Daoy (cell line): Measurements from ENCODE around the gene THSD8. TPM values are rescaled to one million over a fixed set of nuclear protein-coding genes. Genes with fewer than 3 reads are reported as not detected.

Source experiments
- DNase-seq: peaks from one replicate; pipeline ENCODE4 v3.0.0-alpha.2; 2015; ENCODE audit warnings: low read depth
- total RNA-seq: library from RNA; depleted of rRNA; stranded (reverse); fragments of >200 nt; shearing (Covaris generic); gene quantifications from 2 replicates; pipeline ENCODE4 v1.2.3, GENCODE V29; 2014; rRNA removed

Gene THSD8
- not detected in 2 replicates for total RNA-seq

DNA sequence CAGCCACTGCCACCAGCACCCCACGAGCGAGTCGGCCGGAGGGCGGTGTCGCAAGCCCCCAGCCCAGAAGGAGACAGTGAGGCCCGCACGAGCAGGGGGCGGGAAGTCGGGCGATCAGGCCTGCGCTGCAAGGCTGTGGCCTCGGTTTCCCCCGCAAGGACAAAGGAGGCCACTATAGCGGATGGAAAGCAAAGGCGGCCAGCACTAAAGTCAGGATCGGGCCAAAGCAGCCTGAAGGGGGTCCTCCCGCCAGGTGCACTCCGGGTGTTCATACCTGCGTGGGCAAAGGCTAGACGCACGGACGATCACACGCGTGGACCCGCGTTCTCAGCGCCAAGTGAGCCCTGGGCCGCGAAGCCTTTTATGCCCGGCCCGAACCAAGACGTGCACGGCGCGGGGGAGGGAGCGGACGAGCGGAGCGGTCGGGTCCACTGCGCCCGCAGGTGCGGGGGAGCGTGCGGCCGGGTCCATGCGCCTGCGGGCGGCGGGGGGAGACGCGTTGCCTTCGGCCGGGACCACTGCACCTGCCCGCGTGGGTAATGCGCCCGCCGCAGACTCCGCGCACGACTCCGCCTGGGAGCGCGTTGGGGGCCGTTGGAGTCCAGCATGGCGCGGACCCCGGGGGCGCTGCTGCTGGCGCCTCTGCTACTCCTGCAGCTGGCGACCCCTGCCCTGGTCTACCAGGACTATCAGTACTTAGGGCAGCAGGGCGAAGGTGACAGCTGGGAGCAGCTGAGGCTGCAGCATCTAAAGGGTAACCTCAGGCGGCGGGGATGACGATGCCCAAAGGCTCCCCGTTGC lies at the start of gene THSD8, which contains the start of gene PRDX2:
Gene THSD8 (plus strand): TSS at position 604 of the 801 bp plus-strand sequence. CDS start 3 bp downstream, at position 607.
Gene PRDX2 (minus strand): TSS at position 335 of the 801 bp plus-strand sequence. CDS start 539 bp downstream, outside the sequence.
- DNase-seq, result peak; percentile 70

DNA sequence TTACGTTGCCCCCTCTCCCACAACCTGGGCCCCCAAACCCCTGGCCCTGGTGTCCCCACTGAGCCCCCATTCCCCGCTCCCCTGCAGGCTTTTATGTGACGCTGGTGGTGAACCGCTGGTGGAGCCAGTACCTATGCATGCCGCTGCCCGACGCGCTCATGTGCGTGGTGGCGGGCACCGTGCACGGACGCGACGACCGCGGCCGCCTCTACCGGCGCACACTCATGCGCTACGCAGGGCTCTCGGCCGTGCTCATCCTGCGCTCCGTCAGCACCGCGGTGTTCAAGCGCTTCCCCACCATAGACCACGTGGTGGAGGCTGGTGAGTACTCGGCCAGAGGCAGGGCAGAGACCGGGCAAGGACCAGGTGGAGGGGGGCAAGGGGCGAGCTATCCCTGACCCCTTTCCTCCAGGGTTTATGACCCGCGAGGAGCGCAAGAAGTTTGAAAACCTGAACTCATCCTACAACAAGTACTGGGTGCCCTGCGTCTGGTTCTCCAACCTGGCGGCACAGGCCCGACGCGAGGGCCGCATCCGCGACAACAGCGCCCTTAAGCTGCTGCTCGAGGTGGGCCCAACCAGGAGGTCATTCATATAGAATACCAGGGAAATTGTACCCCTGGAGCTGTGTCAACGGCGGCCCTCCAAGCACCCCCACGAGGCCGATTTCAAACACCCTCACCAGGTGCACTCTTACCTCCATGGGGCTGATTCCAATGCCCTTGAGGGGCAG lies 47.2 kb upstream of the THSD8 start:
- no peak for DNase-seq

DNA sequence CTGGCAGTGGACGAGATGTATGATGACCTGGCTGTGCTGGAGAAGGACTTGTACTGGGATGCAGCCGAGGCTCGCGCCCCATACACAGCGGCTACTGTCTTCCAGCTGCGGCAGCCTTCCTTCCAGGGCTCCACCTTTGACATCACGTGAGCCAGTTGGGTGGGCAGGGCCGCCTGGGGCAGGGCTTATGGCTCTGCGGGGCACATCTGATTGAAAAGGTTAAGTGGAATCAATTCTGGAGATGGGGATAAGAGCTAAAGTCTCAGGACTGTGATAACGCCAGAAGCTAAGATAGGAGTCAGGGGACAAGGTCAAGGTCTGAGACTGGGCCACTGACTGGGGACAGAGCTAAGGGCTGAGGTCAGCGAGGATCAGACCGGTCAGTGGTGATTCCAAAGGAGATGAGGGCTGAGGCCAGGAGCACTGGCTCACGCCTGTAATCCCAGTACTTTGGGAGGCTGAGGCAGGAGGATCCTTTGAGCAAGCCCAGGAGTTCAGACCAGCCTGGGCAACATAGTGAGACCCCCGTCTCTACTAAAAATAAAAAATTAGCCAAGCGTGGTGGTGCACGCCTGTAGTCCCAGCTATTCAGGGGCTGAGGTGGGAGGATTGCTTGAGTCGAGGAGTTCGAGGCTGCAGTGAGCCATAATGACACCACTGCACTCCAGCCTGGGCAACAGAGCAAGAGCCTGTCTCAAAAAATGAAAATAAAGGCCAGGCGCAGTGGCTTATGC lies 45.6 kb upstream of the THSD8 start:
- DNase-seq, result no peak

DNA sequence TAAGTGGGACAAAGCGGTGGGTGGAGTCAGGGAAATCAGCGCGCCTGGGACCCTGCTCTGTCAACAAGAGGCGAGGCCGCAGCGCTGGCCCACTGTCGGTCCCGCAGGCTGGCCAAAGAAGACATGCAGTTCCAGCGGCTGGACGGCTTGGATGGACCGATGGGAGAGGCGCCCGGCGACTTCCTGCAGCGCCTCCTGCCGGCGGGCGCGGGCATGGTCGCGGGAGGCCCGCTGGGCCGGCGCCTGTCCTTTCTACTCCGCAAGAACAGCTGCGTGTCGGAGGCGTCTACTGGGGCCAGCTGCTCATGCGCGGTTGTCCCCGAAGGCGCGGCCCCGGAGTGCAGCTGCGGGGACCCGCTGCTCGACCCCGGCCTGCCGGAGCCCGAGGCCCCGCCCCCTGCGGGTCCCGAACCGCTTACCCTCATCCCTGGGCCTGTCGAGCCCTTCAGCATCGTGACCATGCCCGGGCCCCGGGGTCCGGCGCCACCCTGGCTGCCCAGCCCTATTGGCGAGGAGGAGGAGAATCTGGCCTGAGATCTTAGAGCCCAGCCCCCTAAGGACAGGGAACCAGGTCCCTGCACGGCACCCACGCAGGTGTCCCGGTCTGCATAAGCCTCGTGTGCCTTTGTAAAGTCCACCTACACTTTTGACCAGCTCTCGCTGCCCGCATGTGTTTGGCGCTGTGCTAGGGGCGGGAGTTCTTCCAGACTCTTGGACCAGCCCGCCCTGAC lies 44.2 kb upstream of the THSD8 start:
- DNase-seq, result peak; percentile 72

DNA sequence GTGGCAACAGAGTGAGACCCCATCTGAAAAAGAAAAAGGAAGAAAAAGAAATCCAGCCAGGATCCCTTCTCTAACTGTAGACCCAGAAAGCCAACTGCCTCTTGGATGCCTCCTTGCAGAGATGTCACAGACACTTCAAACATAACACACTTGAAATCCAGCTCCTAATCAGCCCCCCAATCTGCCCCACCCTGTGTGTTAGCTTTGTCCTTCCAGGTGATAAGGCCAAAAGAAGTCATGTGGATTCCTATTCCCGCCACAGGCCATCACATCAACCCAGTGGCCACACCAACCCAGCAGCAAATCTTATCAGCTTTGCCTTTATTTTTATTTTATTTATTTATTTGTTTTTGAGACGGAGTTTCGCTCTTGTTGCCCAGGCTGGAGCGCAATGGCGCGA lies 42.2 kb upstream of the THSD8 start:
- DNase-seq, result no peak

DNA sequence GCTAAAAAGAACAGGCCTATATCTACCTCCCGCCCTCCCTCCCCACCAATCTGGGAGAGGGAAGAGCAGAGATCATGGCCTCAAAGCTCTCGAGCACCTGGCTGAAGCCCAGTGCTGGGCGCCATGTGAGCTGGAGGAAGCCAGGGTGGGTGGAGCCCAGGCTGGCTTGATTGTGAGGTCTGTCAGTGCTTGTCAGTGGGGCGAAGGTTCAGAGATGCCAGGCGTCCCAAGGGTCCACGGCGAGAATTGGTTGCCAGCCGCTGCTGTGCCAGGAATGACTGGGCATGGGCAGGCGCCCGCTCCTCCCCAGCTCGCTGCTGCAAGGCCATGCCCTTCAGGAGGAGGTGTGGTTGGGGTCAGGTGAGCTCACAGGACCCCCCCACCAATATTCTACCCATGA lies 38.8 kb upstream of the THSD8 start:
- DNase-seq, result no peak

DNA sequence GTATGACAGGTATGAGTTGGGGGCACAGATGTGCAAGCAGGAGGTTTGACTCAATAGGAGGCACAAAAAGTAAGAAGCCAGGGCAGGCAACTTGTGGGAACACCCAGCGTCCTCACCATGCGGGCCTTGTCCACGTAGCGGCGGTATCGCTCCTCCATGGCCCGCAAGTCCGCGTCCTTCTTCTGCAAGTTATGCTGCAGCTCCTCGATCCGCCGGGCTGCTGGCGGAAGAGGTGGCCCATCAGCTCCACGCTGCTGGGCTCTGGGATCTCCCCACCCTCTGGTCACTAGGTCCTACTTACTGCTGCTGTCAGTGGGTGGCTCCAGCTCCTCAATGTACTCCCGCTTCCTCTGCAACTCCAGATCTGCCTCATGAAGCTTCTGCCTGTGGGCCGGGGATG lies 37.2 kb upstream of the THSD8 start:
- no peak for DNase-seq

DNA sequence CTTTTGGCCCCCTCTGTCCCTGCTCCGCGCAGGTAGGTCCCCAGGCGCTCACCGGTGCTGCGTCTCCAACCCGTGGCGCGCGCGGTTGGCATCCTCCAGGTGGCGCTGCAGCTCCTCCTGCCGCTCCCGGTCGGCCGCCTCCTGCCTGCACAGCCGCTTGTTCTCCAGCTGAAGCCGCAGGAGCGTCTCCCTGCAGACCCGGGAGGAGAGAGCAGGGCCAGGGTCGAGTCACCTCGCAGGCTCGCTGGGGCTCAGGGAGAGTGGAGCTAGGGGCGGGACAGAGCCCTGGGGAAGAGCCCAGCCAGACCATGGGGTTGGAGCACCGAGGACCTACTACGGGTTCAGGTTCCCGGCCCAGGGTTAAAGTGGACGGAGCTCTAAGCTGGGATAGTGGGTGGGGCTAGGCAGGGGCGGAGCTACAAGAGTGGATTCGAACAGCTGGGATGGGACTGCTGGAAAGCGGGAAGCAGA lies 35.8 kb upstream of the THSD8 start:
- DNase-seq, result peak; percentile 92

DNA sequence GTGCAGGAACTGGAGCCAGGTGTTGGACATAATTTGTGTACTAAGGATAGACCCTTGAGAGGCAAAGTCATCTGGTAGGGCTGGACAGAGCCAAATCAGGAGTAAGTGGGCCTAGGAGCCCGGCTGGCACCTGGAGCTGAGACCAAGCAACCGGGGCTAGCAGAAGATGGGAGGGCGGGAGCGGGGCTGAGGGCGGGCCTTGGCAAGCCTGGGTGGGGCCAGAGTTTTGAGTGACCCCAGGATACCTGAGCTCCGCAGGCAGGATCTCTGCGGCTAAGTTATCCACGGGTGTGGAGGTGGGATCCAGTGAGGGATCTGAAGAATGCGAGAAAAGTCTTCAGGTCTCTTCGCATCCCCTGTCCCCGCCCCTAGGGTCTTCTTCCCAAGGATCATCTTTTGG lies 34.7 kb upstream of the THSD8 start:
- DNase-seq, result no peak

DNA sequence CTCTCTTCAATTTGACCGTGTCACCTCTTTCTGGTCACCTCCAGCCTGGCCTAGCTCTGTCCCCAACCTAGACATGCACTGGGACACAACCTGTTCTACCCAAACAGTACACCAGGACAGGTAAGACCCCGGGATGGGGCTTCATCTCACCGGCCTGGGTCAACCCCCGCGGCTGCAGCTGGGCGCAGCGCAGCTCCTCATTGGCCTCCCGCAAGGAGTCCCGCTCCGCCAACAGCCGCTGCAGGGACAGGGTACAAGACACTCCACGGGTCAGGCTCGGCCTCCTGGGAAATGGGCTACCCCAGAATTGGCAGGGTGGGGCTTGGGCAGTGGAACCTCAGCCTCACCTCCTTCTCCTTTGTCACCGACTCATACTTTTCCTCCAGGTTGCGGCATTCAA lies 34.2 kb upstream of the THSD8 start:
- no peak for DNase-seq

DNA sequence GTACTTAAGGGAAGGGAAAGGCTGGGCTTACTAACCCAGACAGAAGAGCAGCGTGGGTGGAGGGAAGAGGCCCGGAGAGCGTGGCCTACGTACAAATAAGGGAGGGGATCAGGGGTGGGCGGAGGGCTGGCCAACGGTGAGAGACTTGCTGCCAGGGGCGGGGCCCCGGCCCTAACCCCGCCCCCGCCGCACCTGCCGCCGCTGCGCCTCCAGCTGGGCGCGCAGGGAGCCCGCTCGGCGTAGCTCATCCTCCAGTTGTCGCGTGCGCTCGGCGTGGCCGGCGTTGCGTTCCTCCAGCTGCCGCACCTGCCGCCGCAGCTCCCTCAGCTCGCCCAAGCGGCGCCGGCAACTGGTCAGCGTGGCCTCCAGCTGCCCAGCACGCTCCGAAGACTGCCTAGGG lies 32.2 kb upstream of the THSD8 start:
- DNase-seq, result no peak

DNA sequence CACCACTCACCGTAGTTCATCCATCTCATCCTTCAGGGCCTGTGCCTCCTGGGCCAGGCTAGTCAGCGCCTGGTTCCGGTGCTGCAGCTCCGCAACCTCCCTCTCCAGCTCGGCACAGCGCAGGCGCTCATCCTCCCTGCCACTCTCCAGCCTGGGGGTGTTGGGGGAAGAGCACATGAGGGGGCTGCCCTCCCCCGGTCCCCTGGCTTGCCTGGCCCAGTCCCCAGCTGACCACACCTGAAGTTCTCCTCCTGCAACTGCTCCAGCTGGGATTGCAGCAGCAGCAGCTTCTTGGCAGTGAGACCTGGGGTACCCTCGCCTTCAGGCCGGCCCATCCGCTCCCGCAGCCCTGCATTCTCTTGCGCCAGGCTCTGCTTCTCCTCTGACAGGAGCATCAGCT lies 30.9 kb upstream of the THSD8 start:
- no peak for DNase-seq

DNA sequence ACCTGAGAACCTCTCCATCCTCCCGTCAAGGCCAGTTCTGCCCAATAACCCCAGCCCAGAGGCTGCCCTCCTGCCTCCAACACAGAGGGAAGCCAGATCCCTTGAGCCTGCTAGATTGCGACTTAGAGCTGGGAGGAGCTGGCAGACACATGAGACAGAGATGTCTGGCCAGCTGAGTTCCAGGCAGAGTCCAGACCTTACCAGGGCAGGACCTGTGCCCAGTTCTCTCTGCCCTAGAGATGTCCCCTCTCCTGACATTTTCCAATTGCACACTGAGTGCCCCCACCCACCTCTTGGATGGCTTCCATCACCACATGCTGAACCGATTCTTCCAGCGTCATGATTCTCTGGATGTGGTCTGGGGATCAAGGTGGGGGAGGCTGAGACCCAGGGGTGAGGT lies 29.5 kb upstream of the THSD8 start:
- no peak for DNase-seq

DNA sequence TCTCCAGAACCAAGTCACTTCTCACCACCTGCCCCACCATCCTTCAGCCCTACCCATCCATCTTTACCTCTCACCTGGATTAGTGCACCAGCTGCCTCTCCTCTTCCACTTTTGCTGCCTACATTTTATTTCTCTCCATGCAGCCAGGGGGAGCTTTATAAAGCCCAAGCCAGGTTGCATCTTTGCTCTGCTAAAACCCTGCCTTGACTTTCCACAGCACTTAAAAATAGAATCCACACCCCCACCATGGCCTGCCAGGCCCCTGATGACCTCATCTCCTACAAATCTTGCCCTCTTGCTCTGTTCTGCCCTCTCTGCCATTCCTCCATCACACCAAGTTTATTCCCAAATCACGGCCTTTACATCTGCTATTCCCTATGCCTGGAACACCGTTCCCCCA lies 28.3 kb upstream of the THSD8 start:
- DNase-seq, result no peak

DNA sequence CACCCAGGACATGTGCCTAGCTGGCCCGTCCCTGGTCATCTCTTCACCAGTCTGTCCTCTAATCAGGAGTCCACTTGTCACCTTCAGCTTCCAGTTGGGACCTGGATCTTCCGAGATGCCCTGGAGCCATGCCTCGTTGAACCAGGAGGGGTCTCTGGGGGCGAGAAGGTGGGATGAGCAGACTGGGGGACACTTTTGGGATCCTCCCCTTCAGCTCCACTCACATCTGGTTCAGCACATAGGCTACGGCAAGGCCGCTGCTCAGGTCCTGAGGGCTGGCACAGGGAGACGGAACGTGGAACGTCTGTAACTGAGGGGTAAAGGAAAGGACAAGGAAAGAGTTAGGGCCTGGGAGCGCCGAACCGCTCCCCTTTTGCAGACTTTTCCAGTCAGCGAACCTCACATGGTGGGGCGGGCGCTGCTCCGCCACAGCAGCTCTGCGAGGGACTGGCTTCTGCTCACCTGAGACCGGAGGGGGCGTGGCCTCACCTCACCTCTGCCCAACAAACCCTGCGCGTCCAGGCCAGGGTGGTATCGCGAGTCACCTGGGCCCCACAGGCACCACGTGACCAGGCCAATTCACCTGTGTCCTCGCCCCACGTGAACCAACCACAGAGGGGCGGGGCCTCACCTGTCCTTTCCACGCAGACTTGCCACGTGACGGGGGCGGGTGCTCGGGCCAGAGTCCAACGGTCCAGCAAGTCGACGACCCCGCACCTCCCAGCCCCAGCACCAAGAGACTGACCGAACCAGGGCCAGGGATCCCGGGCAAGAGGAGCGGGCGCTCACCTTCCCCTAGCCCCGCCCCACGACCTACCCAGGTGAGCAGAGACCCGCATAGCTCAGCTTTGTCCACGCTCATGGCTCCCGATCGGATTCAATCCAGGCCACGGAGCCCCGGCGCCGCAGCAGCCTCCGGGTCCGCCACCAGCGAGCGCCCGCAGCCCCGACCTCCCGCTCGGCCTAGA lies 27.0 kb upstream of the THSD8 start, which contains the start of gene HOOK2:
Gene HOOK2 (minus strand): TSS at position 965 of the 968 bp plus-strand sequence. CDS start 103 bp downstream, at position 862.
- no peak for DNase-seq

DNA sequence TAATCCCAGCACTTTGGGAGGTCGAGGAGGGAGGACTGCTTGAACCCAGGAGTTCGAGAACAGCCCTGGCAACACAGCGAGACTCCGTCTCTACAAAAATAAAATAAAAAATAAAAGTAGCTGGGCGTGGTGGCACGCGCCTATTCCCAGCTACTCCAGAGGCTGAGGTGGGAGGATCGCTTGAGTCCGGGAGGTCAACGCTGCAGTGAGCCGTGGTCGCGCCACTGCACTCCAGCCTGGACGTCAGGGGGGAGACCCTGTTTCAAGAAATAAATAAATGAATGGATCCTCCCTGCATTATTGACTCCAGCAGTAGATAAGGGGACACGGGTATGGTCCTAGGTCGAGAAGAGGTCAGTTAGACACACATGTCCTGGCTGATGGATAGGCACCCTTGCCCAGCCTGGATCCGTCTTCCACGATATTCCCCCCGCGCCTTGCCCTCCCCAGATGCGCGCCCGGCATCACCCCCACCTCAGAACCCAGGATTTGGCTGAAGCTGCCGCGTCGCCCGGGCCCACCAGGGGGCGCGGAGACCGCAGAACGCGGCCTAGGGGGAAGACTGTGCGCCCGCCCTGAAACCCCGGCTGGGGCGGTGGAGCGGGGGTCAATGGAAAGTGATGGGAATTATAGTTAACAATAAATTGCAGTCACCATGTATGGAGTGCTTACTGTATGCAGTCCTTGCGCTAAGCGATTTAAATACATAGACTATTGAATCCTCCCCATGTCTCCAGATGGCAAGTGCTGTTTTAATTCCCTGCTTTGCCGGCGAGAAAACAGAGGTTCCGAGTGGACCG lies 24.5 kb upstream of the THSD8 start:
- DNase-seq, result peak; percentile 83

DNA sequence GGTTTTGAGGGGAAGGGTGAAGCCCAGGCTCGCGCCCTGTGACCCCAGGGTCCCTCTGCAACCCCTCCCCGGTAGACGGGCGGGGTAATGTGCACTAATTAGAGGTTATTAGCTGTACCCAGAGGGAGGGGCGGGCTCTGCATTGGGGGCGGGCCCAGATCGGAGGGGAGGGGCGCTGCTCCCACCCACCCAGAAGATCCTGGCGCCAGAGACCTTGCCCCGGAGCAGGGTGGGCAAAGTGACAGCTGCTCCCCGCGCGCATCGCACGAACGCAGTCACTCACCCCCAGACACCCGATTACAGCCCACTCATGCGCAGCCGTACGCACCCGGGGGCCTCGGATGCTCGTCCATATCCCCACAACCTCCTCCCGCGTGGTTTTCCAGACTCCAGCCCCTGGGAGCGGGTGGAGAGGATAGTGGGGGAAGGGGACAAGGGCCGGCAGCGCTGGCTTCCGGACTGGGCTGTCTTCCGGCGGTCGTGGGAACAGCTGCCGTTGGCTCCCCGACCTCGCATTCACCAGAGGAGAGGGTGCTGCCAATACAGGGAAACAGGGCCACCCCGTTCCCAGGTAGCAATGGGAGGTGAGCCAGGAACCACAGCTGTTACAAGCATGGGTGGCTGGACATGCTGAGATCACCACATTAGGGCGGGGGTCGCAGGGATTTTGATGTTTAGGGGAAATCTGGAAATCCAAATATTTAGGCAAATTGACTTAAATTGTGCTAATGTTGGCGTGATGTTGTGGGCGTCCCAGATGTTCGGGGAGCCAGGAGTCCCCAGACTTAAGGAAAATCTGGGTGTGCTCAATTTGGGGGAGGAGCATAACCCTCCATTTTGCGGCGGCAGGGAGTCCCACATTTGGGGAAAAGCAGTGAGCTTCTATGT lies 23.6 kb upstream of the THSD8 start:
- DNase-seq, result peak; percentile 84

DNA sequence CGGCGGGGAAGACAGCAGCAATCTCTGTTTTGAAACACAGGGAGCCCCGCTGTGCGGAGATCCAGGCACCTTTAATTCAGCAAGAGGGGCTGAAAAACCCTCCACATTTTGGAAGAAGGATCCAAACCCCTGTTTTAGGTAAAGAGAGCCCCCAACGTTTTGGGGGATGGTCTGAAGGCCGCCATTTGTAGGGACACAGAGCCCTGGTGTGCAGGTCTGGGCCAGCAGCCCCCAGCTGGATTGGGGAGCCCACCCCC lies 23.0 kb upstream of the THSD8 start:
- peak; percentile 41 for DNase-seq
